Stimulated activated CD8-positive, alpha-beta memory T cell treated with anti-CD3 and anti-CD28 coated beads, Interleukin-15, amount 100 ng/mL, for 1 hour (primary cell): ENCODE measurements around the gene SYT14.

ENCODE experiments used
- DNase-seq: peaks from one replicate; pipeline ENCODE4 v3.0.0-alpha.2; 2020; ENCODE audit warnings: low read depth

Gene SYT14

DNA sequence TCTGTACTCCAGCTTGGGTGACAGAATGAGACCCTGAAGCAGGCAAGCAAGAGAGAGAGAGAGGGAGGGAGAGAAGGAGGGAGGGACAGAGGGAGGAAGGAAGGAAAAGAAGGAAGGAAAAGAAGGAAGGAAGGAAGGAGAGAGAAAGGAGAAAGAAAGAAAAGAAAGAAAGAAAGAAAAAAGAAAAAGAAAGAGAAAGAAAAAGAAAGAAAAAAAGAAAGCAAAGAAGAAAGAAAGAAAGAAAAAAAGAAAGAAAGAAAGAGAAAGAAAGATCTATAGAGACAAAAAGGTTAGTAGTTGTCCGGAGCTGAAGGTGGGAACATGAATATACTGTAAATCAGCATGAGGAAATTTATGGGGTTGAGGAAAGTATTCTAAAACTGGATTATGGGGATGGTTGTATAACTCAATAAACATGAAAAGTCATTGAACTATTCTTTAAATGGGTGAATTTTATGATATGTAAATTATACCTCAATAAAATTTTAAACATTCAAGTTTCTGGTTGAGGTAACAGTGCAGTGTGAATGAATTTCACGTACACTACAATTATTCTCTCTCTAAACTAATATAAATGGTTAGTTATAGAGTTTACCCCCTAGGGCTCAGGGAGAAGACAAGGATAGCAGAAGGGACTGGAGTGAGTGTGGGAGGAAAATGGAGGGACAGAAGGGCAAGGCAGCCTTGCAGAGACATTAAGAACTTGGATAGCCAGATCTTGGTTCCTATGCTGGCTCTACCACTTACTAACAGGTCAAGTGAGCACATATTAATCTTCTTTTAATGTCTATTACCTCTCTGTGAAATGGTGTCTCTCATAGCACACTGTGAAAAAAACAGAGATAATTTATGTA, 269.8 kb downstream of the SYT14 start:
- DNase-seq, result no peak

DNA sequence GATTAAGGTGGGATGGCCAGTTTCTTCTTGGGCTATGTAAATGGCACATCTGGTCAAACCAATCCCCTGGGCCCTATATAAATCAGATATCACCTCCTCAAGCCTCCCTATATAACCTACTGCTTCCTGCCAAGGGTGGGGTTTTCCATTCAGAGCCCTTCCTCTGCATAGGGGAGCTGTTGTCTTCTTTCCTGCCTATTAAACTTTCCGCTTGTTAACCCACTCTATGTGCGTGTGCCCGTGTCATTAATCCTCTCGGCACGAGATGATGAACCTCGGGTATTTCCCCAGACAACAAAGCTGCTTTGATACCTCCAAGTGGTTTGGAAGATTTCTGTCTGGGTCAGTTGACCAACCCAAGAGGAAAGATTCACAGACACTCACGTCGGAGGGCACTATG, 275.3 kb downstream of the SYT14 start:
- DNase-seq, result no peak

DNA sequence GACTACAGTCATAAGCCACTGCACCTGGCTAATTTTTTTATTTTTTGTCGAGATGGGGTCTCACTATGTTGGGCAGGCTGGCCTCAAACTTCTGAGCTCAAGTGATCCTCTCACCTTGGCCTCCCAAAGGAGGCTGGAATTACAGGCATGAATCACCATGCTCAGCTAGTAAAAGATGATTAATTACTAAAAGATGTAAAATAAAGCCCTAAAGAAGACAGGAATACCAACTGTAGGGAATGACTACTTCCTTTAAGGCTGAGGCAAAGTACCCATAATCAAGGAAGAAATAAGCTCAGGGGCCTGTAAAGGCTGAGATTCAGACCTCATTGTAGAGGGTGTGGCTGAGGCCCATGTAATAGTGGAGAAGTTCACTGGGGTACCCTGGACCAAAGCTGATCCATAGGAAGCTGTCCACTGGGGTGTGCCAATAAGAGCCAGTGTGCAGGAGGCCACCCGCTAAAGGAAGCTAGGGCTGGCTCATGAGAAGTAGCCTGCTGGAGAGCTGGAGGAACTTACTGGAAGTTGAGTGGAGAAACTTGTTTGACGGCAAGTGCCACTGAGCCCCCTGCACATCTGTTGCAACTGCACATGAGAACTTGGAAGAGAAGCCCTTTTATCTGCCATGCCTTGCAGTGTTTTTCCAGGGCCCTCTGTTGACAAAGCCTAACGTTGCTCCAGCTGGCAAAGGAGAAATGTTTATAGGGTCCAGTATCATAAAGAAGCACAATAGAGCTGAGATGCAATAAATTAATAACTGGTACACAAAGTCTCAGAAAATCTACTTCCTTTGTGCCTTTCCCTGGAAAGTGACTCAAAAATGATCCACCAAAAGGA, 276.8 kb downstream of the SYT14 start:
- no peak for DNase-seq

- DNase-seq, result no peak
Observed at GRCh38 chr1:210217482-210217881, 279.5 kb downstream of the SYT14 start.

DNA sequence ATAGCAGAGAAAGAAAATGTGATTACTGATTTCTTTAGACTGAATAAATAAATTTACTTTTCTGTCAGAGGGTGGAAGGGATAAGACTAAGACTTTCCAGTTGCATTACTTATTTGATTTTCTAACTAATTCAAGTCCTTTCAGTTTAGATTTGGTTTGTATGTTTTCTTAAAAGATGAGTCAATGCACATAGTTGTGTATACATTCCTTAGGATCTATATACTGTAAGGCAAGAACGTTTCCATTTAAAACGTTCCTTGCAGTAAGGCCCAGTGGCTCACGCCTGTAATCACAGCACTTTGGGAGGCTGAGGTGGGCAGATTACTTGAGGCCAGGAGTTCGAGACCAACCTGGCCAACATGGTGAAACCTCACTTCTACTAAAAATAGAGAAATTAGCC, 280.0 kb downstream of the SYT14 start:
- DNase-seq, result no peak
